GM21423 (cell line): ENCODE measurements around the gene SCNN1A.

Experiments
- ATAC-seq: cut with Tn5 transposase; IDR thresholded peaks from one replicate; pipeline ENCODE4 v1.9.1; 2021; ENCODE audit warnings: mild to moderate bottlenecking, moderate library complexity; ENCODE audit not compliant: unreplicated experiment

Gene SCNN1A

GRCh38 chr12:6375269-6376078 is at the start of gene SCNN1A:
Gene SCNN1A (minus strand): TSS chr12:6375563. CDS start chr12:6374783, 780 bp downstream.
- no peak for ATAC-seq

GRCh38 chr12:6424866-6425265 is 49.5 kb upstream of the SCNN1A start:
- ATAC-seq = no peak

- ATAC-seq = no peak
Observed at GRCh38 chr12:6424008-6424347, 48.6 kb upstream of the SCNN1A start.

- peak; percentile 45 for ATAC-seq
Observed at GRCh38 chr12:6423267-6424007, 48.1 kb upstream of the SCNN1A start.

- no peak for ATAC-seq
Observed at GRCh38 chr12:6420364-6420763, 45.0 kb upstream of the SCNN1A start.

GRCh38 chr12:6418796-6419195 is 43.4 kb upstream of the SCNN1A start:
- no peak for ATAC-seq

- no peak for ATAC-seq
Observed at GRCh38 chr12:6416596-6416995, 41.2 kb upstream of the SCNN1A start.

GRCh38 chr12:6407236-6407954 is 32.0 kb upstream of the SCNN1A start:
- no peak for ATAC-seq

- ATAC-seq = no peak
Observed at GRCh38 chr12:6405963-6406362, 30.6 kb upstream of the SCNN1A start.

GRCh38 chr12:6404390-6404789 is 29.0 kb upstream of the SCNN1A start:
- ATAC-seq = no peak

GRCh38 chr12:6399884-6400644 is 24.7 kb upstream of the SCNN1A start:
- no peak for ATAC-seq

- no peak for ATAC-seq
Observed at GRCh38 chr12:6396031-6396430, 20.7 kb upstream of the SCNN1A start.

- no peak for ATAC-seq
Observed at GRCh38 chr12:6394398-6394797, 19.0 kb upstream of the SCNN1A start.

- no peak for ATAC-seq
Observed at GRCh38 chr12:6393109-6393508, 17.7 kb upstream of the SCNN1A start.

GRCh38 chr12:6392504-6392903 is 17.1 kb upstream of the SCNN1A start:
- ATAC-seq = no peak

- ATAC-seq = no peak
Observed at GRCh38 chr12:6391013-6391412, 15.7 kb upstream of the SCNN1A start.

GRCh38 chr12:6390084-6390799 is 14.9 kb upstream of the SCNN1A start:
- no peak for ATAC-seq

GRCh38 chr12:6387541-6387940 is 12.2 kb upstream of the SCNN1A start:
- no peak for ATAC-seq

GRCh38 chr12:6386491-6386890 is 11.1 kb upstream of the SCNN1A start:
- no peak for ATAC-seq

GRCh38 chr12:6386038-6386437 is 10.7 kb upstream of the SCNN1A start:
- no peak for ATAC-seq
